GF-D8 (cell line): ENCODE data around the gene TNIP1.
A peak's percentile ranks its signal among the peaks of the same experiment; 100 is the strongest.

Experiments
- DNase-seq: peaks from one replicate; lab custom pipeline; 2025; lab: John Stamatoyannopoulos, UW

The TNIP1 gene, protein sequence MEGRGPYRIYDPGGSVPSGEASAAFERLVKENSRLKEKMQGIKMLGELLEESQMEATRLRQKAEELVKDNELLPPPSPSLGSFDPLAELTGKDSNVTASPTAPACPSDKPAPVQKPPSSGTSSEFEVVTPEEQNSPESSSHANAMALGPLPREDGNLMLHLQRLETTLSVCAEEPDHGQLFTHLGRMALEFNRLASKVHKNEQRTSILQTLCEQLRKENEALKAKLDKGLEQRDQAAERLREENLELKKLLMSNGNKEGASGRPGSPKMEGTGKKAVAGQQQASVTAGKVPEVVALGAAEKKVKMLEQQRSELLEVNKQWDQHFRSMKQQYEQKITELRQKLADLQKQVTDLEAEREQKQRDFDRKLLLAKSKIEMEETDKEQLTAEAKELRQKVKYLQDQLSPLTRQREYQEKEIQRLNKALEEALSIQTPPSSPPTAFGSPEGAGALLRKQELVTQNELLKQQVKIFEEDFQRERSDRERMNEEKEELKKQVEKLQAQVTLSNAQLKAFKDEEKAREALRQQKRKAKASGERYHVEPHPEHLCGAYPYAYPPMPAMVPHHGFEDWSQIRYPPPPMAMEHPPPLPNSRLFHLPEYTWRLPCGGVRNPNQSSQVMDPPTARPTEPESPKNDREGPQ

DNA sequence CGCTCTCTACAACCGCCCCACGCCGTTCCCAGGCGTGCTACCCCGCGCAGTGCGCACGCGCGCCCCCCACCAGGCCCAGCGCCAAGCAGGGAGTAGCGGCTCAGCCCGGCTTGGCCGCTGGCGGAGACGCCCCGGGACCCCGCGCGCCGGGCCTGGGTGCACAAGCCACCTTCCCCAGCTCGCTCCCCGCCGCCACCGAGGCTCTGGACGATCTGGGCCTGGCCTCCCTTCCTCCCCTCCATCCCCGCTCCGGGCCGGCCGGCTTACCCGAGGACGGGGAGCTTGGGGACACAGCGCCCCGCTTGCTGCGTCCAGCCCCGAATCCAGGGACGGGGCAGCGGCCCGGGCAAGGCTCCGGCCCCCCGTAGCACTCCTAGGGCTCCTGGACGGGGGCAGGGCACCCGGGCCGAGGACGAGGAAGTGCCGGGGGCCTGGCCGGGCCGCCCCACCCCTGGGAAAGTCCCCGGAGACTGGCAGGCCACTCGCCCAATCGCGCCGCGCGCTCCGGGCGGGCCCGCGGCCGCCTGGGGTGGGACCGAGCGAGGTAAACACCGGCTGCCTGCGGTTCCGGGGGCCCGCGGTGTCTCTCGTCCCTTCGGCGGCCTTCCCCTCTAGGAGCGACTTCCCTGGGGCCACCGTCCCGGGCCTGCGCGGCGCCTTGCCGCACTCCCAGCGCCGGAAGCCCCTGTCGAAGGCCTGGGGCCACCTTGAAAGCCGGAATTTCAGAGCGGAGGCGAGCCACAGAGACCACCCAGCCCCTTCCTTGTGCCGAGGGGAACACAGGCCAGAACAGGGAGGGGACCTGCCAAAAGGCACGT lies at the start of gene TNIP1:
TSS of gene TNIP1 (minus strand) at position 422 of the 818 bp plus-strand sequence. CDS start 15,939 bp downstream, outside the sequence.
- peak; percentile 81 for DNase-seq

DNA sequence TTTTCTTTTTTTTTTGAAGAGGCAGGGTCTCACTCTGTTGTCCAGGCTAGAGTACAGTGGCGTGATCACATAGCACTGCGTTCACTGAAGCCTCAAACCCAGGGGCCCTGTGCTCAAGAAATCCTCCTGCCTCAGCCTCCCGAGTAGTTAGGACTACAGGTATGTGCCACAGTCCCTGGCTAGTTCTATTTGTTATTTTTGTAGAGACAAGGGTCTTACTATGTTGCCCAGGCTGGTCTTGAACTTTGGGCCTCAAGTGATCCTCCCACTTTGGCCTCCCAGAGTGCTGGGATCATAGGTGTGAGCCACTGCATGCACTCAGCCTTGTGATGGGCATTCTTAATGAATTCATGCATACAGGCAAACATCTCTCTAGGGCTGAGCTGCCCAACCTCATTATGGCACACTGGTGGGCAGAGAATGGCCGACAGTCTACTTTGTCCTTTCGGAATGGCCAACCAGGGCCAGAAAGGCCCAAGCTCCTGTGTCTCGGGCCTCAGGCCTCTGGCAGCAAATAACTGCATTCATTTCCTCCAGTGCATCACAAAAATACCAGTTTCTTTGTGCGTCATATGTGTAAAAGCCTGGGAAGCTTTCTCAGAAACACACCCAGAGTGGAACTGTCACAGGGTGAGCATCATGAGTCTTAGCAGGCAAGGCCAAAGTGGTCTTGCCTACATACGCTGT lies 49.5 kb upstream of the TNIP1 start:
- no peak for DNase-seq

DNA sequence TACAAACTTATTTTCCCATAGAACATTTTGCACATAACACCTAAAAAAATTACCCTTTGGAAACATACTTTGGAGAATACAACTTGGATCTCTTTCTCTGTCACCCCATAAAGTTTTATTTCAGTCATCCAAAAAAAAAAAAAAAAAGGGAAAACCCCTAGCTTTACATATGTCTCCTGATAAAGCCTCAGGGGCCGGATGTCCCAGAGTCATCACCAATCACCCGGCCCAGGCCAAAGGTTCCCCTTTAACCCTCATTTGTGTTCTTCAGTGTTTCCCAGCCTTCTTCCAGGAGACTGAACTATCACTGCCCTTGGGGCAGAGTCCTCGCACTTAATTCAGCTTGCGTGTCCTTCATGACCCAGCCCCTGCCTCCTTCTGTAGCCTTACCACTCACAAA lies 48.0 kb upstream of the TNIP1 start:
- DNase-seq: no peak

DNA sequence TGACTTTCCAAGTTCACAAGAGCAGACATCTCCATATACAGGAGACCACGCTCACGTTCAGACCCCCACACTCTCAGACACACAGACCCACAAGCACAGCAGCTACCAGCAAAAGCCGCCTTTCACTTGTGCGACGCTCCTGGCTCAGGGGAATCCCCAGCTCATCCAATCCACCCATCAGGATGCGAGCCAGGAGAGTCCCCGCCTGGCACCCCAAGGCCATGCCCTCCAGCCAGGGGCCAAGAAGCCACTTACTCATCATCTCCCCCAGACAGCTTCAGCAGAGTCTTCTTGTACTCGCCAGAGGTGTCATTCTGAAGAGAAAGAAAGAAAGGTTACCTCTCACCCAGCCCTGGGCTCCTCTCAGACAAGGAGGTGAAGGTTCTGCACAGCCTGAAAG lies 47.1 kb upstream of the TNIP1 start:
- no peak for DNase-seq

DNA sequence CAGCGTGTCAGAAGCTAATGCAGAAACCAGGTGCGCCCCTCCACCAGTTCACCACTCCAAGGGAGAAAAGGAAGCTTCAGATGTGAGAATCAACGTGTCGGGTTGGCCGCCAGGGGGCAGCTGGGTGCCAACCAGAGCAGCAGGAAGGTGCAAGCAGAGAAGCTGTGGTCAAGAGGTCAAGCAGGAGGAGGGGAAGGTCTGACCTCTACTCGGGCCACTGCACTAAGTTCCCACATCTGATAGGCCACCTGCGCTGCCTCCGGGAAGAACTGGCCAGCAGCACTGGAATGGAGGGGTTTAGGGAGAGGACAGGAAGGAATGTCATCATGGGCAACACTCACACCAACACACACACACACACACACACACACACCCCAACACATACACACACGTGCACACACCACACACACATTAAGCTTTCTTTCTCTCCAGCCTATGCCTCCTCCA lies 45.4 kb upstream of the TNIP1 start:
- peak; percentile 9 for DNase-seq

DNA sequence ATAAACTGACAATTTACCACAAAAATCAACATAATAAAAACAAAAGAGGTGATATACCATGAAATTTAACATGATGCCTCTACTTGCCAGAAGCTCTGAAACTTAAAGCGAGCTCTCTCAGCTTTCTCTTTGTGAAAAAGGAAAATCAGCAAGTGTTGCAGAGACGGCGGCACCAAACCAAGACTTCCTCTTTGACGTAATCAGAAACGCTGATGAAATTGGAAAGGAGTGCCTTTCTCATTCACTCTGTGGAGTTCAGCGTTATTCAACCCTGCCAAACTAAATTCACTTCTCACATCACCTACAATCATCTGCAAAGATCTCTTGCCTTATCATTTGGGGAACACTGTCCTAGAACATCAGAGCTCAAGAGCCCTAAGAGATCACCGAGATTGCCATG lies 44.6 kb upstream of the TNIP1 start:
- DNase-seq: peak; percentile 51

DNA sequence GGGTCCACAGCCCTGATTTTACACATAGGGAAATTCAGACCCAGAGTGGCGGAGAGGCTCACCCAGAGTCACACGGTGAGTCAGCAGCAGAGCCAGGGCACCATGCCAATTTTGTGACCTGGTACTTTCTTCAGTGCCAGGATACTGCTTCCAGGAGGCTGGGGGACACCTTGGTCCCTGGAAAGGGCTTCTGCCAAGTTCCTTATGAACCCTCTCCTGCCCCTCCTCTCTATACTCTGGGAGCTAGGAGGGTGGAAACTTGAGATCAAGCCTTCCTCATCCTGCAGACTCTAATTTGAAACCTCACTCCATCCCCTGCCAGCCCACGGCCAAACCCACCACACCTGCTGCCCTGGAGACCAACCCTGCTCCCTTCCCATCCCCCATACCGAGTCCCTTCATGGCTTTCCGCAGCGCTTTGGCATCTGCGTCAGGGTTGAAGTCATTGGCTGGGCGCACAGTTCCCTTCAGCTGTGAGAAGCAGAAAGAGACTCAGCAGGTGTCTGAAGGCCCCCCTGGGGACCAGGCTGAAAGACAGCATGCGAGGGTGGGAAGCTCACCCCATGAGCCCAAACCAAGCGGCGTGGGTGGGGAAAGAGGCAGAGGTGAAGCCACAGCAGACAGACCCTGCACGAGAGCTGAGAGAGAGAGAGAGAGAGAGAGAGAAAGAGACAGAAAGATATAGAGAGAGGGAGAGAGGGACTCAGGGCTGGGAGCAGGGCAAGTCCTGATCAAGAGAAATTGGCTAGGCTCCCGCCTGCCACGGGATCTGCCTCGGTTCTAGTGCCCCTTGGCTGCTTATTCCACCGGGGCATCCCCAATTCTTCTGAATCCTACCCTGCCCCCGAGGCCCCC lies 43.3 kb upstream of the TNIP1 start:
- DNase-seq: no peak

DNA sequence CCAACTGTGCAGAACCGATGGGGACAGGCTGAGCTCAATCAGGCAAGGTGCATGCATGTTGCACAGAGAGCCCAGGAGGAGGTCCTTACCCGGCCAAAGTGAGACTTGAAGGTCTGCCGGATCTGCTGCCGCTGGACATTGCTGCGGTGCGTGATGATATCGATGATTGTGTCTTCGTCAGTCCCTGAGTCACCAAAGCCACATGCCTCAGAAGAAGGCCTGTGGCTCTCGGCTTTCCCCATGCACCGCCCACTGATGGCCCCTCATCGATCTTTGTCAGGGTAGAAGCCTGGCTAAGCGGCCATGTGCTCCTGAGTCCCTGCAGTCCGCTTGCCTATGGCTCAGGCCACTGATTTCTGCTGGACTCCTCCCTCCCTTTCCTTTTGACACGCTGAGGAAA lies 42.0 kb upstream of the TNIP1 start:
- DNase-seq: no peak

DNA sequence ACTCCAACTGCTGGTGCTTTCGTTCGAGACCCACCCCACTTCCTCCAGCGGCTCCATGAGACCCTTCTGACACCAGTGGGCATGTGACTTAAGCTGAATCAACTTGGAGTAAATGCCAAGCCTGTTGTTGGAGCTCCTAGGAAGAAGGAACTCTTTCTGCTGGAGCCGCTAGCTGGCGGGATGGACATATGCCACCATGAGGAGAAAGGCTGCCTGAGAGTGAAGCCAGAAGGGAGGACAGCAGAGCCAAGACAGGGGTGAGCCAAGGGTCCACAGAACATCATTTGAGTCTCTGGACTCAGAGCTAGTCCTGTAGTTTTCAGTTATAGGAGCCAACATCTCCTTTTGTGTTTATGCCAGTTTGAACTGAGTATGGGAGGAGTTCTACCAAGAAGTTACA lies 40.8 kb upstream of the TNIP1 start:
- DNase-seq: no peak

DNA sequence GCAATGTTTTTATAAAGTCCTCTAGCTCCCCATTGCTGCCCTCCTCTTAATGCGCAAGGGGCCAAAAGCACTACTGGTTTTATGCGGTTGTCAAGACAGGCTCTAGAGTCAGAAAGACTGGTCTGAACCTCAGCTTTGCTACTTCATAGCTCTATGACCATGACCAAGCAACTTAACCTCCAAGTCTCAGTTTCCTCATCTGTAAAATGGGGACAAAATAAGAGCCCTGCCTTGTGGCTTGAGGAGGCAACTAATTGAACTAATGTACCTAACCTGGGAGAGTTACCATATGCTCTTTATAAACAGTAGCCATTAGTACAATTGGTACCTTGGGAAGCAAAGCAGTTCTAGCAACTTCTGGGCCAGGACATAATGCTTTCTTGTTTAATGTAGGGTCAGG lies 40.3 kb upstream of the TNIP1 start:
- DNase-seq: no peak

DNA sequence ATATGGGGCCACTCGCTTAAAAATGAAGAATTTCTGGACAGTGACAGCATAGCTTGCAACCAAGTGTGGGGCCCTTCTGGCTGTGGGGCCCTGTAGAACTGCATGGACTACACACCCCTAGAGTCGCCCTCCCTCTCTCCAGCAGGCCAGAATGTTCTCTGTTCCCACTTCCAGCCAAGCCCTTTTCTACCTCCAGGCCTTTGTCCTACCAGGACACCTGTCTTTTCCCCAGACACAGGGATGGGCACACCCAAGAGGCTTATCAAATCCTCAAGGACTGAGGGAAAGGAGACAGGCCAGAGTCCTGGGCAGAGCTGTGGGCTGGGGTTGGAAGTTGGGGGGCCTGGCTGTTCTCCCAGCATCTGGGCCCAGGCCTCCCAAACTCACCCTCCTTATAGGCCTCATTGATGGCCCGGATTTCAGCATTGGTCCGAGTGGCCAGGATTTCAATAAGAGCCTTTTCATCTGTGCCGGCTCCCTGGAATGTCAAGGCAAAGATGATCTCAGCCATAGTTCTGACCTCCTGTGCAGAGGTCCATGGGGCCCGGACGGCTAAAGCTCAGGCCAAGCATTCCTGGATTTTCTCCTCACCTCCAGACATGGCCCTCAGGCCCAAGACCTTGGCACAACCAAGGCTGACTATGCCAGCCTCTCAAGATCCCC lies 38.2 kb upstream of the TNIP1 start:
- no peak for DNase-seq

DNA sequence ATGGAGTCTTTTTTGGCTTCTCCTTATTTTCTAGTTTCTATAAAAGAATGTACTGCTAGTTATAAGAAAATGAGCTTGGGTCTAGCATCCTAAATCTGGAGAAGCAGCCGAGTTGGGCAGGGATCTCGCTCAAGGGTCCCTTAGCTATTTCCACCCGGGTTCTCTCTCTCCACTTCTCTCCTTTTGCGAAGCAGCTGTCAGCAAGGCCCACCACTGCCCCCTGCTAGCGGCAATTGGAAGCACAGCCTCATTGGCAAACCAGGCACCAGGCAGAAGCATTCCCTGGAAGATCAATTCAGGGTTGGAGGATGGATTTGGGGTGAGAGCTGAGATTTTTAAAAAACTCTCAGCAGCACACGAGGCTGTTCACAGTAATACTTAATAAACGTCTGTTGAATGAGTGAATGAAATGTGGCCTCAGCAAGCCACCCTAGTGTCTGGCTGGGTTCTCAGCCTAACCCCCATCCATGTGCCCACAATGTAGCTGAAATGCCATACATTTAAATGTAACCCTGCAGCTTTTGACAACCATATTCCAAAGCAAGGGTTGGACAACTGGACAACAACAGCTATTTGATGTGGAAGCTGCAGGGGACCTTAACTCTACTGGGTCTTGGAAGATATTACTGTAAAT lies 34.6 kb upstream of the TNIP1 start:
- no peak for DNase-seq

DNA sequence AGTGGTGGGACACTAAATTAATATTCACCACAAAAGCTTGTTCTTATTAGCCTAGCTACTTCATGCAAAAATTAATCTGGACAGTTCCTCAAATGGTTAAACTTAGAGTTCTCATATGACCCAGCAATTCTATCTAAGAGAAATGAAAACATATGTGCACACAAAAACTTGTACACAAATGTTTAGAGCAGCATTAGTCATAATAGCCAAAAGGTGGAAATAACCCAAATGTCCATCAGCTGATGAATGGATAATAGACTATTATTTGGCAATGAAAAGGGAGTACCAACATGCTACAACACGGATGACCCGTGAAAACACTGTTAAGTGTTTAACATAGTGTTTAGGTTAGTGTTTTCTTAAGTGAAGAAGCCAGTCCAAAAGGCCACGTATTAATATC lies 32.8 kb upstream of the TNIP1 start:
- DNase-seq: no peak

DNA sequence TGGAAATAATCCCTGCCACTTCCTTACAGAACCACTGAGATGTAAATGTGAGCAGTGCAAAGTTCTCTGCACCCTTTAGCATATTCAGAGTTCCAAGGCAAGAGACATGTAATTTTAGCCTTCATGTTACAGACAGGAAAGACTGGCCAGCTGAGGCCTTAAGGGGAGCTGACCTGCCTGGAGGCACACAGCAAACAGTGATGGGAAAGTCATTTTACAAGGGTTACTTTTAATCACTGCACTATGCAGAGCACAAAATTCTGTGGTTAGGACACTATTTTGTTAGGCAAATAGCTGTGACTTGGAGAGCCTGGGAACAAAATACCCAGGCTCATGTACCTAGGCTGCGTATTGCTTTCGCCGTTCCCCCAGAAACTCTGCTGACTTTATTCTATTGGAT lies 30.2 kb upstream of the TNIP1 start:
- no peak for DNase-seq

DNA sequence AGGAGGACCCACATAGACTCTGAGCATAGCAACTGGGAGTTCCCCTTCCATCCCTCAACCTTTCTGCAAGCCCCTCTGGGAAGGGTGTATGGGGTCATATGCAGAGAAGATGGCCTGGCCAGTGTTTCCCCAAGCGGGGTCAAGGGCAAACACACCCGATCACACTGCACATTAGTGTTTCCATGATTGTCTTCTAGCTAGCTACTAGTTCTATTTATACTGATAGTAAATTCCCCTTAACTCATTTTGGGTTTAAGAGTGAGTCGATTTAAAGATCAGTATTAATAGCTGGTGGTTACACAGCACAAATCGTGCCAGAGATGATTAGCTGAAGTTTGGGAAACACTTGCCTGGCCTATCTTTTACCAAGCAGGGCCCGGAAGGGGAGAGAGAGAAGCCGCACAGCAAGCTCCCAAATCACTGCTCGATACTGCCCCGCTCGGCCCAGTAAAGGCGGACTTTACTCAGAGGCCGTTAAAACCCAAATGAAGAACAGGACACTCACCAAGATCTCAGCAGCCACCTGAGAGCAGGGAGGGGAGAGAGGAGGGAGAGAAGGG lies 29.4 kb upstream of the TNIP1 start:
- DNase-seq: no peak

DNA sequence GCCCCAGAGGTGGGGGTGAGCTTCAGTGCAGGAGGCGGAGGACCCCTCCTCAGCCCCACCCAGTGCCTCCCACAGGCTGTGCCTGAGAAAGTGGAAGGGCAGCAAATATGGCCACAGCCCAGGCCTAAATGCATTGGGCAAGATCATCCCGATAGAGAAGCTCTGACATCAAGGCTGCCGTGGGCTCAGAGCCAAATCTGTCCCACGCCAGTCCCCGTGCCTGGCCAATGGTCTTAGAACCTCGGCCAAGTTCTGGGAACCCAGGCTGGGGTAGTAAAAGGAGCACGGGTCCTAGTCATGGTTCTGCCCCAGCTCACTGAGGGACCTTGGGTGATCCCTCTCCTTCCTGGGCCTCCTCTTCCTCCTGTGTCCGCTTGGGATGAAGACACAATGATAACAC lies 27.7 kb upstream of the TNIP1 start:
- DNase-seq: no peak

DNA sequence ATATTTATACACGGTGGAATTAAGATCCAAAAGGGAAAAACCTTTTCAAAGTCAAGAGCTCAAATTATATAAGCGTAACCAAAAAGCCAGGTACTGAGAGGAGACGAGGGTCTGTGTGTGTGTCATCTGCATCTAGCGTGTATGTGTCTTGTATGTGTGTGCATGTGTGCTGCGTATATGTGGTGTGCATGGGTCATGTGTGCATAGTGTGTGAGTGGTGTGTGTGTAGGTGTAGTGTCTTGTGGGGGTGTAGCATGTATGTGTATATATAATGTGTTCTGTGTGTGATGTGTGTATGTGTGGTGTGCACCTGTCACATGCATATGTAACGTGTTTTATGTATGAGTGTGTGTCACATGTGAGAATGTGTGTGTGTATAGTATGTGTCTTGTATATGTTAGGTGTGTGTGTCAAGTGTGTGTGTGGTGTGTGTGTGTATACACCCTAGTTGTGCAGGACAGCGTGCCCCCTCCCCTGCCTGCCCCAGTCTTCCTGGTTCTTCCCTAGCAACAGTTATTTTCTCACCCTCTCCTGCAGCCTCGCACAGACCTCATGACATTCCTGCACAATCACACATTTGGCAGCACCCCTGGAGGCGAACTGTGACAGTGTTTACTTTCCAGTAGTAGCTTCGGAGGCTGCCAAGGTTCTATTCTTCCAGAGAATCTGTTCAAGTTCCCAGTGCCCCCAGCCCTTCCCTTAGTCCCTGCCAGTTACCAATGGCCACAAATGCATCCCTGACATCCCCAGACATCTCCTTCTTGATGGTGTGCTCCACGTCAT lies 27.1 kb upstream of the TNIP1 start:
- DNase-seq: no peak

DNA sequence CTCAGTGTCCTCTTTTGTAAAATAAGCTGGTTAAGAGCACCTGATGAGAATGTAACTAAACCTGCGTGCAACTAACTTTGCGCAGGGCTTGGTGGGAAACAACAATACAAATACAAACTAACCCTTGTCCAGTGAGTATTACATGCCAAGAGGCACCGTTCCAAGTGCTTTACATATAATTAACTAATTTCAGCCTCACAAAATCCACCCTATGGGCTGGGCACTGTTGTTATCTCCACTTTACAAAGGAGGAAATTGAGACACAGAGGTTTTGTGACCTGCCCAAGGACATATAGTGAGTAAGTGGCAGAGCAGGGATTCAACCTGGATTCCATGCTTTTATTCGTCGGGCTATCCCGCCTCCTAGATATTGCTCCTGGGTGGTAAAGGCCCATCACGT lies 26.2 kb upstream of the TNIP1 start:
- DNase-seq: no peak

DNA sequence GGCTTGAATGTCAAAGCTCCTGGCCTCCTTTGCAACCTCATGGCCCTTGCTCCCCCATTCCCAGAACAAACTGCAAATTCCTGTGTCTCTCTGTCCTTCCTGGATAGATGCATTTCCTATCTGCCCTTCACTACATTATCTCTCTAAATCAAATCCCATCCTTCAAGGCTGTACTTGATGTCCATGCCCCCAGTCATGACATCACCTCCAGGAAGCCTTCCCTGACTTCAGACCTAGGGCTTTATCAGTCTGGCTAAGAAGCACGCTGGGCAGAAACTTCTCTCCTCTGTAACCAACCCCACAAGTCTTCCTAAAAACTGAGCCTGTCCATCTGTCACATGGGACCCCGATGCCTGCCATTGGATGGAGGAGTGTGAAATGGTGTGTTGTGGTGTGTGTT lies 25.7 kb upstream of the TNIP1 start:
- DNase-seq: no peak
